ENCODE results near the gene RASA2. TPM values are rescaled to one million over a fixed set of nuclear protein-coding genes. Genes with fewer than 3 reads are reported as not detected.

RASA2 gene
- total RNA-seq, 1 donor from 2014 or later, result 4.3 TPM

DNA sequence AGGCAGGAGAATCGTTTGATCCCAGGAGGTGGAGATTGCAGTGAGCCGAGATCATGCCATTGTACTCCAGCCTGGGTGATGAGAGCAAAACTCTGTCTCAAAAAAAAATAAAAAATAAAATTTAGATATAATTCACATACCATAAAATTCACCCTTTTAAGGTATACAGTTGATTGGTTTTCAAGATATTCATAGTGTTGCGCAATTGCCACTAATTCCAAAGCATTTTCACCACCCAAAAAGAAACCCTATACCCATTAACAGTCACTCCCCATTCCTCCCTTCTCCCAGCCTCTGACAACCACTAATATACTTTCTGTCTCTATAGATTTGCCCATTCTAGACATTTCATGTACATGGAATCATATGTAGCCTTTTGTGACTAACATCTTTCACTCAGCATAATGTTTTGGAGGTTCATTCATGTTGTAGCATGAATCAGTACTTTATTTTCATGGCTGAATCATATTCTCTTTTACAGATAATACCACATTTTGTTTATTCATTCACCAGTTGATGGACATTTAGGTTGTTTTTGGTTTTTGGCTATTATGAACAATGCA lies 116.7 kb downstream of the RASA2 start:
- TF ChIP-seq, protein P1, sequence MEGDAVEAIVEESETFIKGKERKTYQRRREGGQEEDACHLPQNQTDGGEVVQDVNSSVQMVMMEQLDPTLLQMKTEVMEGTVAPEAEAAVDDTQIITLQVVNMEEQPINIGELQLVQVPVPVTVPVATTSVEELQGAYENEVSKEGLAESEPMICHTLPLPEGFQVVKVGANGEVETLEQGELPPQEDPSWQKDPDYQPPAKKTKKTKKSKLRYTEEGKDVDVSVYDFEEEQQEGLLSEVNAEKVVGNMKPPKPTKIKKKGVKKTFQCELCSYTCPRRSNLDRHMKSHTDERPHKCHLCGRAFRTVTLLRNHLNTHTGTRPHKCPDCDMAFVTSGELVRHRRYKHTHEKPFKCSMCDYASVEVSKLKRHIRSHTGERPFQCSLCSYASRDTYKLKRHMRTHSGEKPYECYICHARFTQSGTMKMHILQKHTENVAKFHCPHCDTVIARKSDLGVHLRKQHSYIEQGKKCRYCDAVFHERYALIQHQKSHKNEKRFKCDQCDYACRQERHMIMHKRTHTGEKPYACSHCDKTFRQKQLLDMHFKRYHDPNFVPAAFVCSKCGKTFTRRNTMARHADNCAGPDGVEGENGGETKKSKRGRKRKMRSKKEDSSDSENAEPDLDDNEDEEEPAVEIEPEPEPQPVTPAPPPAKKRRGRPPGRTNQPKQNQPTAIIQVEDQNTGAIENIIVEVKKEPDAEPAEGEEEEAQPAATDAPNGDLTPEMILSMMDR (IDR thresholded peaks at IDR 0.05; ENCODE audit: borderline replicate concordance), result no peak
- intact Hi-C loops (cut with micrococcal nuclease), result no loop called here
- Histone ChIP-seq H3K27ac (replicated peaks) (no peak overlapping the region), H3K4me3 (no peak overlapping the region), H3K4me1 (peaks cover 9% of the 10 kb centered on the region), H3K27me3 (ENCODE audit: low read depth) (no peaks in the 10 kb centered on the region), H3K9me3 (replicated peaks) (peaks cover 26% of the 10 kb centered on the region), H3K36me3 (peaks cover 32% of the 10 kb centered on the region)
- DNase-seq, result no peak

DNA sequence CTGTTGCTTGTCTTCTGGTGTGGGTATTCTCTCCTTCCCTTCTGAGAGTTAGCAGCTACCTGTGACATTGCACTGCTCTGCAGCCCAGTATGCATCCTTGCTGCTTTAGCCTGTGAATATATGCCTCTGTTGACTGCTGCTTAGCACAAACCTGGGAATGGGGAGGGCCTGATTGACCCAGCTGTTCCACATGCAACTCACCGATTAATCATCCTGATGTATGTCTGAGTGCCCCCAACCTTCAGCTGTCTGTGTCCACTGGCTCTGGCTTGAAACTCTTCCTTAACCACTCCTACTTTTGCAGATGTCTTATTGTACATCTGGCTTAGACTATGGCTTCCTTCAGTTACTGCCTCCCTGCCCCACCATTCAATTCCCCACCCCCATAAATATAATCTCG lies 119.1 kb downstream of the RASA2 start:
- Histone ChIP-seq H3K27me3 (ENCODE audit: low read depth) (no peaks in the 10 kb centered on the region), H3K9me3 (replicated peaks) (peaks cover 18% of the 10 kb centered on the region), H3K27ac (replicated peaks) (no peak overlapping the region), H3K4me1 (peaks cover 15% of the 10 kb centered on the region), H3K36me3 (peaks cover 29% of the 10 kb centered on the region), H3K4me3 (no peak overlapping the region)
- intact Hi-C loops (cut with micrococcal nuclease), result no loop called here
- TF ChIP-seq, protein P1 (IDR thresholded peaks at IDR 0.05; ENCODE audit: borderline replicate concordance), result no peak
- DNase-seq, result no peak

DNA sequence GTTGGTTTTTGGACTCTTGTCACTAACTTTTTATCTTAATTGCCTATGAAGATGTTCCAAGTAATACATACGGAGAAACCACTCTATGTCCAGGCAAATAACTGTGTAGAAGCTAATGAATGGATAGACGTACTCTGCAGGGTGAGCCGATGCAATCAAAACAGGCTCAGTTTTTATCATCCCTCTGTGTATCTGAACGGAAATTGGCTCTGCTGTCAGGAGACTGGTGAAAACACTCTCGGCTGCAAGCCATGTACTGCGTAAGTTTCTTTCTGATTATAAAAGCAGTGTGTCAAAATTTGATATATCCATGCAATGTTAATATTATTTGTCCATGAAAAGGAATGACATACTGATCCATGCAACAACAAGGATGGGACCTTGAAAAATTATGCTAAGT lies 121.6 kb downstream of the RASA2 start:
- intact Hi-C loops (cut with micrococcal nuclease), result no loop called here
- no peak overlapping the region for H3K4me3 ChIP-seq

DNA sequence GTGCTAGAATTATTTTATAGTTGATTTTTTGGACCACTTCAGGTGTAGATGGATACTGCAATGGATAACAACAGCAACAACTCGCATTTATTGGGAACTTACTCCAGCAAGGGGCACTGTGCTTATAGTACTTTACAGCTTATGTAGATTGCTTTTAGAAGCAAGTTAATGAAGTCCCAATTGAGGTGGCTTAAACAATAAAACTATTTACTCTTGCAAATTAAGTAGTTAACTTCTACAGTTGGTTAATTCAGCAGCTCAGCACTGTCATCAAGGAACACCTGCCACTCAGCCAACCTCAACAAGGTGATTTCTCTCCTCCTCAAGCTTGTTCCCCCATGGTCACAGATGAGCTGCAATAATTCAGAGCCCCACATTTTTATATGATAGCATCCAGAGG lies 124.1 kb downstream of the RASA2 start:
- H3K27ac ChIP-seq (replicated peaks), result no peak overlapping the region
- H3K4me1 ChIP-seq, result peaks cover 15% of the 10 kb centered on the region
- DNase-seq, result no peak
- H3K36me3 ChIP-seq, result peaks cover 39% of the 10 kb centered on the region
- intact Hi-C loops (cut with micrococcal nuclease), result no loop called here
- H3K27me3 ChIP-seq (ENCODE audit: low read depth), result no peaks in the 10 kb centered on the region
- no peaks in the 10 kb centered on the region for H3K9me3 ChIP-seq (replicated peaks)
- TF ChIP-seq, protein P1 (IDR thresholded peaks at IDR 0.05; ENCODE audit: borderline replicate concordance), result no peak
- no peak overlapping the region for H3K4me3 ChIP-seq

More for the DNA sequence above, 121.6 kb downstream of the RASA2 start:
- no peaks in the 10 kb centered on the region for H3K9me3 ChIP-seq (replicated peaks)
- TF ChIP-seq, protein P1 (IDR thresholded peaks at IDR 0.05; ENCODE audit: borderline replicate concordance), result no peak
- H3K4me1 ChIP-seq, result peaks cover 15% of the 10 kb centered on the region
- DNase-seq, result no peak
- H3K27me3 ChIP-seq (ENCODE audit: low read depth), result no peaks in the 10 kb centered on the region
- H3K36me3 ChIP-seq, result peaks cover 39% of the 10 kb centered on the region
- no peak overlapping the region for H3K27ac ChIP-seq (replicated peaks)

DNA sequence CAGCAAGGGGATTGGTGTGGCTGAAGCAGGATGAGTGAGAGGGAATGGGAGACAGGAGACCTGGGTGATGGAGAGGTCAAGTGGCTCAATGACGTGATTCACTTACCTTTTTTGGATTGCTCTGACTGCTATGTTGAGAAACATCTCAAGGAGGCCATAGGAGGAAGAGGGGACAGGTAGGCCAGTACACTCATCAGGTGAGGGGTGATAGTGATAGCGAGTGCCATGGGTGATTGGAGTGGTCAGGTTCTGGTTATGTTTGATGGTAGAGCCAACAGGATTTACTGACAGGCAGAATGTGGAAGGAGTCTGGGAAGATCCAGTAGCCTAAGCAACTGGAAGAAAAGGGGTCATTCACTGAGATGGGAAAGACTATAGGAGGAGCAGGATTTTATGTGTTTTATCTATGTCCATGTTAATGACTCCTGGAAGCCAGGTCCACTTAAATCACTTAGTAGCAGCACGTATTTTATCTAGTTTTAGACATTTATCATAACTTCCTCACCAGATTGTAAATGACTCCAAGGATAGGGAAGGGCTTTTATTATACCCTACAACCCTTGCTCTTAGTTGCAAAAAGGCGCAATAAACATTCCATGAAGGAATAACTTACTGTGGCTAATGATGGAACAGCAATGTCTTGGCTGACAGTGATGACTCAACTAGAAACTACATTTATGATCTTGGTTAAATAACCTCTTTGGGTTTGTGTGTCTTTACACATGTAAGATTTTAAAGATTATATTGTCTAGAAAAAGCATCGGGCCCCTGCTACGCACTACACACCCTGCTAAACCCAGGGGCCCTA lies 131.5 kb downstream of the RASA2 start:
- H3K4me1 ChIP-seq, result no peaks in the 10 kb centered on the region
- no peak overlapping the region for H3K4me3 ChIP-seq
- TF ChIP-seq, protein P1 (IDR thresholded peaks at IDR 0.05; ENCODE audit: borderline replicate concordance), result no peak
- intact Hi-C loops (cut with micrococcal nuclease), result no loop called here
- no peak for DNase-seq
- no peaks in the 10 kb centered on the region for H3K36me3 ChIP-seq
- no peaks in the 10 kb centered on the region for H3K9me3 ChIP-seq (replicated peaks)
- H3K27me3 ChIP-seq (ENCODE audit: low read depth), result no peaks in the 10 kb centered on the region
- H3K27ac ChIP-seq (replicated peaks), result no peak overlapping the region
